Peyer's patch (tissue), 4 donors: ENCODE data around the gene MSANTD2. TPM values are rescaled to one million over a fixed set of nuclear protein-coding genes. Genes with fewer than 3 reads are reported as not detected.

Source experiments
- DNase-seq, 3 donors: peaks; one replicate each; pipeline ENCODE4 v3.0.0-alpha.2; 2017 to 2019
- H3K27ac ChIP-seq, 4 donors: fragments of 200-600 bp; sonication (generic); one replicate each; pipeline ENCODE4 v1.5.1; 2016 to 2019
- H3K27me3 ChIP-seq, 2 donors: fragments of 200-600 bp; sonication (generic); one replicate each; pipeline ENCODE4 v1.5.1; 2019
- H3K36me3 ChIP-seq, 3 donors: fragments of 200-600 bp; sonication (generic); one replicate each; pipeline ENCODE4 v1.5.1; 2016 to 2019
- H3K4me1 ChIP-seq, 4 donors: fragments of 200-600 bp; sonication (generic); one replicate each; pipeline ENCODE4 v1.5.1; 2016 to 2019
- H3K4me3 ChIP-seq, 4 donors: fragments of 200-600 bp; sonication (generic); 1 replicate in 3 of 4; 2 replicates in 1 of 4; pipeline ENCODE4 v1.5.1; 2016 to 2019; ENCODE audit warnings: mild to moderate bottlenecking in 1 of 4
- H3K9me3 ChIP-seq, 4 donors: fragments of 200-600 bp; sonication (generic); one replicate each; pipeline ENCODE4 v1.5.1; 2016 to 2019; ENCODE audit warnings: mild to moderate bottlenecking in 1 of 4
- POLR2A ChIP-seq, 2 donors: fragments of 450-650 bp; IDR thresholded peaks; one replicate each; pipeline ENCODE4 v1.5.1; 2017; ENCODE audit warnings: antibody characterized with exemption in 2 of 2, mild to moderate bottlenecking in 2 of 2, moderate library complexity in 2 of 2
- total RNA-seq, 4 donors: library from RNA; depleted of rRNA; stranded (reverse); fragments of >200 nt; gene quantifications; one replicate each; pipeline ENCODE4 v1.1.0, GENCODE V29; 2016
- TF ChIP-seq, protein P1 (sequence below), 6 experiments: fragments of 450-650 bp in 4 of 6; fragments of 200-600 bp in 2 of 6; sonication (generic) in 1 of 6; IDR thresholded peaks; one replicate each; pipeline ENCODE4 v1.5.1; 2017 to 2019; ENCODE audit warnings: antibody characterized with exemption in 6 of 6, mild to moderate bottlenecking in 3 of 6, moderate library complexity in 1 of 6

The MSANTD2 gene
- total RNA-seq, 4 donors from 2014 or later: 16.5 to 33.8 (median 17.3) TPM

GRCh38 chr11:124732230-124732629 is 68.0 kb downstream of the MSANTD2 start:
- H3K4me1 ChIP-seq: no peaks in the 10 kb centered on the region
- no peak overlapping the region for H3K27ac ChIP-seq
- H3K4me3 ChIP-seq: no peak overlapping the region
- DNase-seq: no peak
- no peaks in the 10 kb centered on the region for H3K36me3 ChIP-seq
- no peaks in the 10 kb centered on the region for H3K9me3 ChIP-seq
- TF ChIP-seq POLR2A (IDR thresholded peaks at IDR 0.05): no peak
- TF ChIP-seq, protein P1, sequence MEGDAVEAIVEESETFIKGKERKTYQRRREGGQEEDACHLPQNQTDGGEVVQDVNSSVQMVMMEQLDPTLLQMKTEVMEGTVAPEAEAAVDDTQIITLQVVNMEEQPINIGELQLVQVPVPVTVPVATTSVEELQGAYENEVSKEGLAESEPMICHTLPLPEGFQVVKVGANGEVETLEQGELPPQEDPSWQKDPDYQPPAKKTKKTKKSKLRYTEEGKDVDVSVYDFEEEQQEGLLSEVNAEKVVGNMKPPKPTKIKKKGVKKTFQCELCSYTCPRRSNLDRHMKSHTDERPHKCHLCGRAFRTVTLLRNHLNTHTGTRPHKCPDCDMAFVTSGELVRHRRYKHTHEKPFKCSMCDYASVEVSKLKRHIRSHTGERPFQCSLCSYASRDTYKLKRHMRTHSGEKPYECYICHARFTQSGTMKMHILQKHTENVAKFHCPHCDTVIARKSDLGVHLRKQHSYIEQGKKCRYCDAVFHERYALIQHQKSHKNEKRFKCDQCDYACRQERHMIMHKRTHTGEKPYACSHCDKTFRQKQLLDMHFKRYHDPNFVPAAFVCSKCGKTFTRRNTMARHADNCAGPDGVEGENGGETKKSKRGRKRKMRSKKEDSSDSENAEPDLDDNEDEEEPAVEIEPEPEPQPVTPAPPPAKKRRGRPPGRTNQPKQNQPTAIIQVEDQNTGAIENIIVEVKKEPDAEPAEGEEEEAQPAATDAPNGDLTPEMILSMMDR (IDR thresholded peaks at IDR 0.05): no peak
- H3K27me3 ChIP-seq: no peaks in the 10 kb centered on the region

DNA sequence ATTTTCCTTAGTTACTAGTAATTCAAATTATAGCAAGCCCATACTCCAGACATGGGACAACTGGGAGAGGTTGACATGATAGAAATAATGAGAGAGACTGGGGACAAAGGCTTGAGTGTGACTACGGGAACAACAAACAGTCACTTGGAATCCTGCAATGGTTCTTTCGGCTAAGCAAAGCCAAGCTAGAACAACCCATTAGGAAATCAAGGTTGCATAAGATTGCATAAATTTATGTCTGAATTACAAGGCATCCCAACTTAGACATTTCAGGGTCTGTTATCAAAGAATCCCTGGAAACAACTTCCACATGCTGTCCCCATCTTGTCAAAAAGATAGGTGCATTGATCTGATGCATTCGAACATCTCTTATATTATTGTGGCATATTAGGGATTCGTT is 70.6 kb downstream of the MSANTD2 start:
- no peaks in the 10 kb centered on the region for H3K9me3 ChIP-seq
- TF ChIP-seq, protein P1 (IDR thresholded peaks at IDR 0.05): no peak
- no peak for TF ChIP-seq POLR2A (IDR thresholded peaks at IDR 0.05)
- H3K27ac ChIP-seq: no peak overlapping the region
- no peaks in the 10 kb centered on the region for H3K27me3 ChIP-seq
- DNase-seq: no peak
- no peaks in the 10 kb centered on the region for H3K36me3 ChIP-seq
- no peak overlapping the region for H3K4me3 ChIP-seq
- peaks cover 0 to 10% (median 2%) of the 10 kb centered on the region in 4 donors for H3K4me1 ChIP-seq

DNA sequence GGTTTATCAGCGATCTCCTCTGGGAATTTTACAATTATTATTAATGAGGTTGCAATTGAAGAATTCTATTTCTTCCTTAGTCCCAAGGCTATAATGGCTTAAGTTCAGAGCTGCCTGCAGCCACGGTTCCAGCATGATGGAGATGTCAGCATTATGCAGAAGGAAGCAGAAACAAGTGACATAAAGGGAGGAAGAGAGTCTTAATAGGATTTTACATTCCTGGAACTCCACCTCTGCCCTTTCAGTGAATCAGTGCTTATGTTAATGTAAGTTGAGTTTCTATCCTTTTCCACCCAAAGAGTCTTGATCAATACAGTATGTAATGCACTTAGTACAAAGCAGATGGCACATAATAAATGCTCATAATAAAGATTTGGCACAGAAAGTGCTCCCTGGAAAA is 72.1 kb downstream of the MSANTD2 start:
- Histone ChIP-seq H3K36me3 (no peaks in the 10 kb centered on the region), H3K4me3 (no peak overlapping the region), H3K27ac (no peak overlapping the region), H3K9me3 (no peaks in the 10 kb centered on the region), H3K4me1 (peaks cover 0 to 10% (median 2%) of the 10 kb centered on the region in 4 donors), H3K27me3 (no peaks in the 10 kb centered on the region)
- DNase-seq: no peak
- no peak for TF ChIP-seq POLR2A (IDR thresholded peaks at IDR 0.05)
- TF ChIP-seq, protein P1 (IDR thresholded peaks at IDR 0.05): no peak

GRCh38 chr11:124727474-124727873 is 72.7 kb downstream of the MSANTD2 start:
- peaks cover 0 to 10% (median 2%) of the 10 kb centered on the region in 4 donors for H3K4me1 ChIP-seq
- no peak for TF ChIP-seq POLR2A (IDR thresholded peaks at IDR 0.05)
- TF ChIP-seq, protein P1 (IDR thresholded peaks at IDR 0.05): no peak
- H3K36me3 ChIP-seq: no peaks in the 10 kb centered on the region
- no peak for DNase-seq
- H3K27me3 ChIP-seq: no peaks in the 10 kb centered on the region
- H3K4me3 ChIP-seq: no peak overlapping the region
- H3K27ac ChIP-seq: no peak overlapping the region
- no peaks in the 10 kb centered on the region for H3K9me3 ChIP-seq

DNA sequence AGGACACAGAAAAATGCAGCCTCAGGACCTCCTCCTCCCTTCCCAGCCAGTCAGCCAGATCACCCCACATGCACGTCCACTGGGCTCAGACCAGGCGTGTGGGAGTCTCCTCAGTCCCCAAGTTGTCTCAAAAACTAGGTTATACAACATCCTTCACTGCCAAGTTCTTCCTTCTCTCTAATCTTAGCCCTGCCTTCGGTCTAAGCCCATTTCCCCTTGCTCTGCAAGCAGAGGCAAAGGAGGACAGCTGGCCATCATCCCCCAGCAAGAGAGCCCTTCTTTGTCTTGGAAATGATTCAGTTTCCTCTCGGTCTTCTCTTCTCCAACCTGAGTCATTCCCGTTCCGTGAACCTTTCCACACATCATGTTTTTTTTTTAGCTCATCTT is 74.5 kb downstream of the MSANTD2 start:
- H3K9me3 ChIP-seq: no peaks in the 10 kb centered on the region
- DNase-seq: no peak

More for the DNA sequence above, 74.5 kb downstream of the MSANTD2 start:
- Histone ChIP-seq H3K4me1 (peaks cover 0 to 10% (median 2%) of the 10 kb centered on the region in 4 donors), H3K27ac (peak overlapping the region in 1 of 4 donors; percentile 22), H3K27me3 (no peaks in the 10 kb centered on the region), H3K36me3 (no peaks in the 10 kb centered on the region), H3K4me3 (no peak overlapping the region)
- TF ChIP-seq, protein P1 (IDR thresholded peaks at IDR 0.05): no peak
- no peak for TF ChIP-seq POLR2A (IDR thresholded peaks at IDR 0.05)
